PC-9 (cell line): ENCODE data around the gene JAK1.

Experiments
- CTCF ChIP-seq: fragments of 200-600 bp; sonication (generic); conservative IDR thresholded peaks from 2 replicates; pipeline ENCODE4 v1.6.1; 2017; ENCODE audit warnings: mixed run types, antibody characterized with exemption, mild to moderate bottlenecking, moderate library complexity
- EZH2 ChIP-seq: fragments of 200-600 bp; sonication (generic); IDR thresholded peaks from 2 replicates; pipeline ENCODE4 v1.8.0; 2017; ENCODE audit warnings: antibody characterized with exemption, low read depth

- TF ChIP-seq CTCF: no peak
- TF ChIP-seq EZH2: no peak
These were observed 83.6 kb downstream of the JAK1 start for GRCh38 chr1:64882574-64883255.
